Transverse colon (tissue), 4 donors: ENCODE data around the gene SCTR. TPM values are rescaled to one million over a fixed set of nuclear protein-coding genes. Genes with fewer than 3 reads are reported as not detected.
A peak's percentile ranks its signal among the peaks of the same experiment; 100 is the strongest.

Experiments used
- DNase-seq: peaks from one replicate; pipeline ENCODE4 v3.0.0-alpha.2; 2019
- H3K27ac ChIP-seq, 4 donors: fragments of 200-600 bp; sonication (generic); 2 replicates each; pipeline ENCODE4 v1.5.1; 2016 to 2018; ENCODE audit warnings: inconsistent platforms in 4 of 4
- H3K27me3 ChIP-seq: fragments of 200-600 bp; sonication (generic); 2 replicates; pipeline ENCODE4 v1.5.1; 2017; ENCODE audit warnings: inconsistent platforms
- H3K36me3 ChIP-seq, 4 donors: fragments of 200-600 bp; sonication (generic); 2 replicates each; pipeline ENCODE4 v1.5.1; 2017 to 2019; ENCODE audit warnings: inconsistent platforms in 4 of 4
- H3K4me1 ChIP-seq, 4 donors: fragments of 200-600 bp; sonication (generic); 2 replicates each; pipeline ENCODE4 v1.5.1; 2017 to 2020; ENCODE audit warnings: inconsistent platforms in 4 of 4
- H3K4me3 ChIP-seq, 4 donors: fragments of 200-600 bp; sonication (generic); 1 replicate in 1 of 4; 2 replicates in 3 of 4; pipeline versions ENCODE4 v1.5.1 to v1.6.1; 2017 to 2019; ENCODE audit warnings: inconsistent platforms in 4 of 4
- H3K9me3 ChIP-seq, 2 donors: fragments of 200-600 bp; sonication (generic); 2 replicates each; pipeline ENCODE4 v1.5.1; 2017 to 2019; ENCODE audit warnings: inconsistent platforms in 2 of 2
- EP300 ChIP-seq: sonication (generic); formaldehyde crosslinking; IDR thresholded peaks from one replicate; pipeline ENCODE4 v1.6.1; 2017; ENCODE audit warnings: antibody characterized with exemption, low read depth
- POLR2A ChIP-seq: fragments of 450-650 bp; IDR thresholded peaks from one replicate; pipeline ENCODE4 v1.6.1; 2016; ENCODE audit warnings: antibody characterized with exemption, mild to moderate bottlenecking, moderate library complexity
- POLR2AphosphoS5 ChIP-seq, 3 donors: sonication (generic); formaldehyde crosslinking; IDR thresholded peaks; one replicate each; pipeline ENCODE4 v1.6.1; 2016; ENCODE audit warnings: antibody characterized with exemption in 3 of 3
- WGBS, 2 donors: methylation state at CpG; one replicate each; pipeline ENCODE4 v1.1.5; 2018; ENCODE audit warnings: low coverage in 1 of 2; 5-methylcytosine and 5-hydroxymethylcytosine counted together
- in situ Hi-C, 4 donors: fragments of 200-750 bp; cut with MboI; loops; one replicate each; pipeline versions ENCODE4 v1.15.0 to v1.15.1; 2017; ENCODE audit warnings: low sequenced_read_pairs in 3 of 4, low pct_ligation_motif_present in 1 of 4, low pct_unique_long_range_greater_than_20kb in 1 of 4
- intact Hi-C: fragments of 100-400 bp; cut with DNase I; formaldehyde crosslinking; loops from one replicate; pipeline ENCODE4 v1.15.1; 2023; ENCODE audit warnings: low total_unique reads
- total RNA-seq, 4 donors: library from RNA; depleted of rRNA; stranded (reverse); fragments of >200 nt; gene quantifications; one replicate each; pipeline ENCODE4 v1.1.0, GENCODE V29; 2016
- TF ChIP-seq, protein P1 (sequence below), 5 experiments: fragments of 200-600 bp in 3 of 5; fragments of 450-650 bp in 2 of 5; sonication (generic) in 3 of 5; IDR thresholded peaks; 1 replicate in 2 of 5; 2 replicates in 3 of 5; pipeline ENCODE4 v1.5.1; 2016 to 2017; ENCODE audit warnings: antibody characterized with exemption in 5 of 5, inconsistent platforms in 3 of 5, mild to moderate bottlenecking in 2 of 5, moderate library complexity in 1 of 5

The SCTR gene
- total RNA-seq, 4 donors from 2014 or later, result not detected

DNA sequence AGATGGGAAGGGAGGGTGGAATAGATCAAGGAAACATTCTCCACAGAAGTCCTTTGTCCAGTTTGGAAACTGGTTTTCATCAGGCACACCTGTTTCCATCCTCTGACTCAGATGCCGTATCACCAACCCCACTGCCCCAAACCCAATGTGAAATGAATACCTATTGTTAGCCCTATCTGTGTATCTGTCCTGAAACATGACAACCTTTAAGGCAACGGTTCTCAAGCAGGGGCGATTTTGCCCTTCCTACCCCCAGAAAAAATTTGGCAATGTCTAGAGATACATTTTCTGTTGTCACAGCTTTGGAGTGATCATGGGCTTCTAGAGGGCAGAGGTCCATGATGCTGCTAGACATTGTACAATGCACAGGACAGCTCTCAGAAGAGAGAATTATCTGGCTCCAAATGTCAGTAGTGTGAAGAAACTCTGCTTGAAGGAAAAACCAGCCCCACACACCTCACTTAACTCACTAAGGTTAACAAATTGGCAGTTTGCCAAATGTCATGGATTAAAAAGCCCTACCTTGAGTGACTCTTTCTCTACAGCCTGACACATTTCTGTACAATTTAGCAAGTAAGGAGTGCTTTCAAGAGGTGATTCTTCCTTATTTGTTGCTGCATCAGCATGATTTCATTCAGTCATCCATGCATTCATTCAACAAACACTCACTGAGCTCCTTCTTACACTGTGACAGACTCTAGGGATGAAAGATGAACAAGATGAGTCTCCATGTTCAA lies 3.4 kb downstream of the SCTR start:
- DNase-seq, result no peak
- no peak for TF ChIP-seq POLR2AphosphoS5 (IDR thresholded peaks at IDR 0.05)
- TF ChIP-seq, protein P1, sequence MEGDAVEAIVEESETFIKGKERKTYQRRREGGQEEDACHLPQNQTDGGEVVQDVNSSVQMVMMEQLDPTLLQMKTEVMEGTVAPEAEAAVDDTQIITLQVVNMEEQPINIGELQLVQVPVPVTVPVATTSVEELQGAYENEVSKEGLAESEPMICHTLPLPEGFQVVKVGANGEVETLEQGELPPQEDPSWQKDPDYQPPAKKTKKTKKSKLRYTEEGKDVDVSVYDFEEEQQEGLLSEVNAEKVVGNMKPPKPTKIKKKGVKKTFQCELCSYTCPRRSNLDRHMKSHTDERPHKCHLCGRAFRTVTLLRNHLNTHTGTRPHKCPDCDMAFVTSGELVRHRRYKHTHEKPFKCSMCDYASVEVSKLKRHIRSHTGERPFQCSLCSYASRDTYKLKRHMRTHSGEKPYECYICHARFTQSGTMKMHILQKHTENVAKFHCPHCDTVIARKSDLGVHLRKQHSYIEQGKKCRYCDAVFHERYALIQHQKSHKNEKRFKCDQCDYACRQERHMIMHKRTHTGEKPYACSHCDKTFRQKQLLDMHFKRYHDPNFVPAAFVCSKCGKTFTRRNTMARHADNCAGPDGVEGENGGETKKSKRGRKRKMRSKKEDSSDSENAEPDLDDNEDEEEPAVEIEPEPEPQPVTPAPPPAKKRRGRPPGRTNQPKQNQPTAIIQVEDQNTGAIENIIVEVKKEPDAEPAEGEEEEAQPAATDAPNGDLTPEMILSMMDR (IDR thresholded peaks at IDR 0.05), result no peak
- no peak for TF ChIP-seq POLR2A
- no peak for TF ChIP-seq EP300
- H3K27ac ChIP-seq, result no peak overlapping the region

DNA sequence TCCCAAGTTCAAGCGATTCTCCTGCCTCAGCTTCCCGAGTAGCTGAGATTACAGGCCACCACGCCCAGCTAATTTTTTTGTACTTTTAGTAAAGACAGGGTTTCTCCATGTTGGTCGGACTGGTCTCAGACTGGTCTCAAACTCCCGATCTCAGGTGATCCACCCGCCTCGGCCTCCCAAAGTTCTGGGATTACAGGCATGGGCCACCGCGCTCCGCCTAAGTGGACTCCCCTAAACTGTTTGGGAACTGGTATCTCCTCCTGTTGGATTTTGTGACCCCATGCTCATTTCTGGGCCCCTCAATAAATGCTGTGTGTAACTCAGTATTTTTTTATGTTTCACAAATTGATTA lies 5.2 kb downstream of the SCTR start:
- Histone ChIP-seq H3K4me3 (no peak overlapping the region), H3K27me3 (peaks cover 26% of the 10 kb centered on the region), H3K27ac (no peak overlapping the region), H3K4me1 (peaks cover 0 to 3% (median 0%) of the 10 kb centered on the region in 4 donors), H3K9me3 (no peaks in the 10 kb centered on the region), H3K36me3 (no peaks in the 10 kb centered on the region)
- intact Hi-C loops (no loop called here), in situ Hi-C loops (no loop called here)
- 90 to 96% methylated on average over 10 of the region's 10 CpGs for WGBS, 2 donors
- TF ChIP-seq POLR2A (no peak), POLR2AphosphoS5 (IDR thresholded peaks at IDR 0.05) (no peak), EP300 (no peak)
- TF ChIP-seq, protein P1 (IDR thresholded peaks at IDR 0.05), result no peak
- no peak for DNase-seq

More for the DNA sequence above, 3.4 kb downstream of the SCTR start:
- H3K9me3 ChIP-seq, result no peaks in the 10 kb centered on the region
- H3K36me3 ChIP-seq, result no peaks in the 10 kb centered on the region
- intact Hi-C loops, result no loop called here
- in situ Hi-C loops, result no loop called here
- H3K4me1 ChIP-seq, result peaks cover 0 to 3% (median 0%) of the 10 kb centered on the region in 4 donors
- WGBS, 2 donors, result 82% methylated on average over 3 of the region's 3 CpGs; no CpG with 5 or more reads in 1 of the 2 donors
- H3K4me3 ChIP-seq, result no peak overlapping the region
- peaks cover 43% of the 10 kb centered on the region for H3K27me3 ChIP-seq

DNA sequence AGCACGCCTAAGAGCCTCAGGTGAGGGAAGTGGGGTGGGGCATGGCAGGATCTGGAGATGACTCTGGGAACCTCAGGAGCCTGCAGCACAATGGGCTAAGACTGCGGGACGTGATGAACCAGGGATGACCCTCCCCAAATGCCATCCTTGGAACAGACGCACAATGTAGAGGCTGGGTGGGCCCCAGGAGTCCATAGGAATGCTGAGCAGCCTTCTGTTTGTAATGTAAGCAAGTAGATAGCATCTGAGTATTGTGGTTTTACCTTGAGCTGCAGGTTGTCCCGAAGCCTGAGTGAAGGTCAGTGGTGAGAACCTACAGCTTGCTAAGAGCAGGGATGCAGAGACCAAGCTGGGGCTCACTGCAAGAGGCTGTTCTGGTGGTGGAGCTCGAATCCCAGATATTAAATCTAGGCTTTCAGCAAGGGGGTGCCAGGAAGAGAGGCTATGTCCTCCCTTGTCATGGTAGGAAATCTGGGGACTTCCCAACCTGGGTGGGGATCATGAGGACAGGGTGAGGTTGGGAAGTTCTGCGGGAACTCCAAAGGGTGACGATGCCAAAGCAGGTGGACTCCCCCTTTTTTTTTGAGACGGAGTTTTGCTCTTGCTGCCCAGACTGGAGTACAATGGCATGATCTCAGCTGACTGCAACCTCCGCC lies 5.8 kb downstream of the SCTR start:
- TF ChIP-seq POLR2AphosphoS5 (IDR thresholded peaks at IDR 0.05), result no peak
- no peak for TF ChIP-seq EP300
- TF ChIP-seq POLR2A, result no peak
- TF ChIP-seq, protein P1 (IDR thresholded peaks at IDR 0.05), result no peak
- WGBS, 2 donors, result 82 to 87% methylated on average over 3 to 10 of the region's 10 CpGs
- in situ Hi-C loops, result no loop called here
- no peak for DNase-seq
- Histone ChIP-seq H3K4me1 (peaks cover 0 to 3% (median 0%) of the 10 kb centered on the region in 4 donors), H3K9me3 (no peaks in the 10 kb centered on the region), H3K4me3 (no peak overlapping the region), H3K27me3 (peaks cover 21% of the 10 kb centered on the region), H3K27ac (no peak overlapping the region), H3K36me3 (no peaks in the 10 kb centered on the region)
- intact Hi-C loops, result no loop called here

DNA sequence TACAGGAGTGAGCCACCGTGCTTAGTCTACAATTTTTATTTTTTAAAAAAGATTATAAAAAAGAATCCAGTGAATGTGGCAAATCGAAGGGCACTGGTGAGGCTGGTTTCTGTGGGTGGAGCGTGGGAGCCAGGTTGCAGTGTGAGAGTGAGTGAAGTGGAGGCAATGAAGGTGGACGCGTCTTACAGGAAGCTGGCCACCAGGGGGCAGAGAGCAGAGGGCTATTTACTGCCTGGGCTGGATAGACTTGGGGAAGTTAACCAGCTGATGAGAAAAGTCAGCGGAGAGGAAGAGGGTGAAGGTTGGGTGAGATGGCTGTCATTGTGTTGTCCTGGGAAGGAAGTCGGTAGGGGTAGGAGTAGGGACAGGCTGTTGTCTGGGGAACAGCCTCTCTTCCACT lies 6.8 kb downstream of the SCTR start:
- peak; percentile 73 for DNase-seq
- intact Hi-C loops (no loop called here), in situ Hi-C loops (no loop called here)
- TF ChIP-seq EP300, result no peak
- TF ChIP-seq POLR2AphosphoS5 (IDR thresholded peaks at IDR 0.05), result no peak
- TF ChIP-seq, protein P1 (IDR thresholded peaks at IDR 0.05), result peak; percentile 47 to 66 (median 55)
- no peak for TF ChIP-seq POLR2A
- Histone ChIP-seq H3K4me3 (no peak overlapping the region), H3K27ac (no peak overlapping the region), H3K4me1 (peaks cover 0 to 3% (median 0%) of the 10 kb centered on the region in 4 donors), H3K9me3 (no peaks in the 10 kb centered on the region), H3K27me3 (peaks cover 10% of the 10 kb centered on the region), H3K36me3 (no peaks in the 10 kb centered on the region)
- WGBS, 2 donors, result 25 to 30% methylated on average over 5 to 7 of the region's 7 CpGs
